Measurements from ENCODE around the gene CHCHD3. TPM values are rescaled to one million over a fixed set of nuclear protein-coding genes. Genes with fewer than 3 reads are reported as not detected.

Gene CHCHD3
- total RNA-seq, 1 experiment from 2014 or later, result 102 TPM

GRCh38 chr7:132830941-132831340 is 250.9 kb downstream of the CHCHD3 start:
- ChIA-PET POLR2A (no interaction called here), CTCF (no interaction called here)
- no peaks in the 10 kb centered on the region for H3K4me1 Mint-ChIP-seq (ENCODE audit: low read depth, unreplicated experiment)
- Histone ChIP-seq H3K4me1 (peaks cover 9% of the 10 kb centered on the region; the same call in 1 of the 2 replicates), H3K27me3 (replicated peaks; ENCODE audit: control insufficient read depth, insufficient read depth, low read length) (no peaks in the 10 kb centered on the region), H3K9me3 (no peaks in the 10 kb centered on the region), H3K36me3 (ENCODE audit: control insufficient read depth, insufficient read depth, low read length) (no peaks in the 10 kb centered on the region), H3K4me3 (ENCODE audit: low read depth, low read length) (no peak overlapping the region)
- H3K27me3 Mint-ChIP-seq (ENCODE audit: insufficient read depth, unreplicated experiment), result no peaks in the 10 kb centered on the region
- H3K27ac Mint-ChIP-seq (ENCODE audit: unreplicated experiment), result no peak overlapping the region
- no peak overlapping the region for H3K4me3 Mint-ChIP-seq (ENCODE audit: unreplicated experiment)
- peaks cover 6% of the 10 kb centered on the region for H3K36me3 Mint-ChIP-seq (ENCODE audit: insufficient read depth, unreplicated experiment)
- no TSS peak for BruUV-seq (replicated peaks)
- intact Hi-C loops (cut with micrococcal nuclease; ENCODE audit: unreplicated experiment), result no loop called here
- no peak for TF ChIP-seq CTCF (IDR thresholded peaks at IDR 0.05; ENCODE audit: insufficient read depth in 1 of 2, low read depth in 1 of 2, low read length in 1 of 2, severe bottlenecking in 1 of 2, unreplicated experiment in 1 of 2)
- DNase-seq, result no peak
- H3K9me3 Mint-ChIP-seq (ENCODE audit: unreplicated experiment), result no peaks in the 10 kb centered on the region

GRCh38 chr7:132828502-132828901 is 253.4 kb downstream of the CHCHD3 start:
- Histone ChIP-seq H3K4me1 (peaks cover 9% of the 10 kb centered on the region; the same call in 1 of the 2 replicates), H3K36me3 (ENCODE audit: control insufficient read depth, insufficient read depth, low read length) (no peaks in the 10 kb centered on the region), H3K4me3 (ENCODE audit: low read depth, low read length) (no peak overlapping the region), H3K9me3 (no peaks in the 10 kb centered on the region), H3K27me3 (replicated peaks; ENCODE audit: control insufficient read depth, insufficient read depth, low read length) (no peaks in the 10 kb centered on the region)
- BruUV-seq (replicated peaks), result no TSS peak
- Mint-ChIP-seq H3K4me3 (ENCODE audit: unreplicated experiment) (no peak overlapping the region), H3K9me3 (ENCODE audit: unreplicated experiment) (no peaks in the 10 kb centered on the region), H3K4me1 (ENCODE audit: low read depth, unreplicated experiment) (no peaks in the 10 kb centered on the region), H3K36me3 (ENCODE audit: insufficient read depth, unreplicated experiment) (no peaks in the 10 kb centered on the region), H3K27me3 (ENCODE audit: insufficient read depth, unreplicated experiment) (no peaks in the 10 kb centered on the region), H3K27ac (ENCODE audit: unreplicated experiment) (no peak overlapping the region)
- DNase-seq, result no peak
- intact Hi-C loops (cut with micrococcal nuclease; ENCODE audit: unreplicated experiment), result no loop called here
- ChIA-PET POLR2A (no interaction called here), CTCF (no interaction called here)
- no peak for TF ChIP-seq CTCF (IDR thresholded peaks at IDR 0.05; ENCODE audit: insufficient read depth in 1 of 2, low read depth in 1 of 2, low read length in 1 of 2, severe bottlenecking in 1 of 2, unreplicated experiment in 1 of 2)

- no TSS peak for BruUV-seq (replicated peaks)
- Mint-ChIP-seq H3K27me3 (ENCODE audit: insufficient read depth, unreplicated experiment) (no peaks in the 10 kb centered on the region), H3K4me3 (ENCODE audit: unreplicated experiment) (no peak overlapping the region), H3K36me3 (ENCODE audit: insufficient read depth, unreplicated experiment) (no peaks in the 10 kb centered on the region), H3K9me3 (ENCODE audit: unreplicated experiment) (no peaks in the 10 kb centered on the region), H3K27ac (ENCODE audit: unreplicated experiment) (no peak overlapping the region), H3K4me1 (ENCODE audit: low read depth, unreplicated experiment) (no peaks in the 10 kb centered on the region)
- DNase-seq, result no peak
- ChIA-PET CTCF (no interaction called here), POLR2A (no interaction called here)
- no peaks in the 10 kb centered on the region for H3K27me3 ChIP-seq (replicated peaks; ENCODE audit: control insufficient read depth, insufficient read depth, low read length)
- no peak overlapping the region for H3K4me3 ChIP-seq (ENCODE audit: low read depth, low read length)
- no peaks in the 10 kb centered on the region for H3K36me3 ChIP-seq (ENCODE audit: control insufficient read depth, insufficient read depth, low read length)
- TF ChIP-seq CTCF (IDR thresholded peaks at IDR 0.05; ENCODE audit: insufficient read depth in 1 of 2, low read depth in 1 of 2, low read length in 1 of 2, severe bottlenecking in 1 of 2, unreplicated experiment in 1 of 2), result no peak
- H3K9me3 ChIP-seq, result no peaks in the 10 kb centered on the region
- intact Hi-C loops (cut with micrococcal nuclease; ENCODE audit: unreplicated experiment), result no loop called here
- peaks cover 8% of the 10 kb centered on the region; the same call in 1 of the 2 replicates for H3K4me1 ChIP-seq
Measured at GRCh38 chr7:132825932-132826835, 255.7 kb downstream of the CHCHD3 start.
